Measurements from ENCODE around the gene DYRK3. TPM values are rescaled to one million over a fixed set of nuclear protein-coding genes. Genes with fewer than 3 reads are reported as not detected.

Gene DYRK3
- total and polyA plus RNA-seq, 2 experiments from 2014 or later, result 18.2 to 31.5 TPM

DNA sequence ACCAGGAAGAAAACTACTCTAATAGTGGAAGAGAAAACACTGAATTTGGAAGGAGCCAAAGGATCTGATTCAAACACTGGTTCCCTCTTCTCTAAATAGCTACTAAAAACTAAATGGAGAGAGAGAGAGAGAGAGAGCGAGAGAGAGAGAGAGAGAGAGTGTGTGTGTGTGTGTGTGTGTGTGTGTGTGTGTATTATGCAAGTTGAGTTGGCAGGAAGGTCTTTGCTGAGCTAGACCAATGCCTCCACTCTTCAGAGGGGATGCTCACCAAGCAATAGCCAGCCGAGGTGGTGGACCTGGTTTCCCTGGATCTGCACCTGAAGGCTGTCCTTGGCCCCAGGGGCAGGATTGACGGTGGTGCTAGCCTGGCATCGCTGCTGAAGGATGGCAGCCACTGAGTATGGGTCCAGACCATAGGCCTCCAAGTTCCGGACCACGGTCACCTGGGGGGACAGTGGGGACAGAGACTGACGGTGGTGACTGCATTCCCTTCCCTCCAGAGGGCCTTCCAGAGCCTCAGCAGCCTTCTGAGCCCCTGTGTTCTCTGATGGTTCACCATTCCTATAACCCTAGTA lies 41.9 kb upstream of the DYRK3 start:
- Histone ChIP-seq H3F3A (ENCODE audit: insufficient read depth) (peaks cover 34% of the 10 kb centered on the region), H3K27me3 (replicated peaks; ENCODE audit: insufficient read depth) (no peaks in the 10 kb centered on the region), H3K4me1 (ENCODE audit: insufficient read depth) (peaks cover 29% of the 10 kb centered on the region), H3K9ac (no peak overlapping the region), H4K20me1 (ENCODE audit: insufficient read depth) (no peaks in the 10 kb centered on the region), H3K4me3 (no peak overlapping the region), H3K27ac (no peak overlapping the region), H3K79me2 (ENCODE audit: insufficient read depth) (no peaks in the 10 kb centered on the region), H2AFZ (no peak overlapping the region), H3K4me2 (ENCODE audit: unreplicated experiment) (no peak overlapping the region), H3K36me3 (ENCODE audit: low read depth) (peaks cover 33% of the 10 kb centered on the region), H3K9me3 (ENCODE audit: low read depth) (no peaks in the 10 kb centered on the region), H3K9me2 (ENCODE audit: insufficient read depth) (no peaks in the 10 kb centered on the region)
- in situ Hi-C loops (cut with MboI), result no loop called here
- 82 to 90% methylated on average over 7 of the region's 7 CpGs for WGBS, 2 experiments (ENCODE audit: low coverage in 1 of 2, low lambda C conversion rate in 2 of 2, missing lambda C conversion rate in 2 of 2)
- TF ChIP-seq EZH2 (IDR thresholded peaks at IDR 0.05; ENCODE audit: insufficient read depth, poor library complexity, severe bottlenecking), result no peak
- TF ChIP-seq EZH2phosphoT487 (IDR thresholded peaks at IDR 0.05; ENCODE audit: insufficient read depth, low read depth), result no peak
- DNase-seq, result no peak

DNA sequence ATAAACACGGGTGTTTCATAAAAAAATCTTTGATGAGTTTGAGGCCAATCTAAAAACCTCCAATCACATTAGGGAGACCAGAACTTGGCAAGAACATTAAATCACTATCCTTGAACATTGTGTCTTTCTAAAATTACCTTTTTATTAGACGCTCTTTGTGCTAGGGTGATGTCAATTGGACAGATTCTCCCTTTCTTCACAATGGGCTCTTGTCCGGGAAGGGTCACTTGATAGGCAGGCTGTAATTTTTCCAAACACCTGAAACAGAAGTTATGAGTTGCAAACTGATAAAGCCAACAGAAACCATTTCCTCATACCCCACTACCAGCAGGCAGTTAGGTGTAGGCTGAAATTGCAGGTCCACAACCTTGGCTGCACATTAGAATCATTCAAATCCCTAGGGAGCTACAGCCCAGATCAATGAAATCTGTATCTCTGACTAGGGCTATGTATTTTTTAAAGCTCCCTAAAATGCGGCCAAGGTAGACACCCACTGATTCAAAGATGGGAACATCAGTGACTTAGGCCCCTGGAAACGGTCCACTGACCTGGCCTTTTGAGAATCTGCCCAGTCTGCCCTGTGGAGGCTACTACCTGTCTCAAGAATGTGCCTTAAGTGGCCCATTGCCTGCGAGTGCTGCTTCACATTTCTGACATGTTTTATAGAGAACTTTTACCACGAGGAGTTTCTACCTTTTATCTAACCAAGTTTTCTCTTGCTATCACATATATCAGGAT lies 39.6 kb upstream of the DYRK3 start:
- in situ Hi-C loops (cut with MboI), result no loop called here
- Histone ChIP-seq H3K4me3 (no peak overlapping the region), H3K4me2 (ENCODE audit: unreplicated experiment) (no peak overlapping the region), H3K9me2 (ENCODE audit: insufficient read depth) (no peaks in the 10 kb centered on the region), H3K36me3 (ENCODE audit: low read depth) (peaks cover 39% of the 10 kb centered on the region), H3K27ac (no peak overlapping the region), H3K4me1 (ENCODE audit: insufficient read depth) (peaks cover 7% of the 10 kb centered on the region), H2AFZ (no peak overlapping the region), H4K20me1 (ENCODE audit: insufficient read depth) (no peaks in the 10 kb centered on the region), H3F3A (ENCODE audit: insufficient read depth) (peaks cover 14% of the 10 kb centered on the region), H3K9ac (no peak overlapping the region), H3K79me2 (ENCODE audit: insufficient read depth) (no peaks in the 10 kb centered on the region), H3K27me3 (replicated peaks; ENCODE audit: insufficient read depth) (no peaks in the 10 kb centered on the region), H3K9me3 (ENCODE audit: low read depth) (no peaks in the 10 kb centered on the region)
- WGBS, 2 experiments (ENCODE audit: low coverage in 1 of 2, low lambda C conversion rate in 2 of 2, missing lambda C conversion rate in 2 of 2), result 75 to 77% methylated on average over 7 of the region's 7 CpGs
- TF ChIP-seq EZH2phosphoT487 (IDR thresholded peaks at IDR 0.05; ENCODE audit: insufficient read depth, low read depth) (no peak), EZH2 (IDR thresholded peaks at IDR 0.05; ENCODE audit: insufficient read depth, poor library complexity, severe bottlenecking) (no peak)
- DNase-seq, result no peak

DNA sequence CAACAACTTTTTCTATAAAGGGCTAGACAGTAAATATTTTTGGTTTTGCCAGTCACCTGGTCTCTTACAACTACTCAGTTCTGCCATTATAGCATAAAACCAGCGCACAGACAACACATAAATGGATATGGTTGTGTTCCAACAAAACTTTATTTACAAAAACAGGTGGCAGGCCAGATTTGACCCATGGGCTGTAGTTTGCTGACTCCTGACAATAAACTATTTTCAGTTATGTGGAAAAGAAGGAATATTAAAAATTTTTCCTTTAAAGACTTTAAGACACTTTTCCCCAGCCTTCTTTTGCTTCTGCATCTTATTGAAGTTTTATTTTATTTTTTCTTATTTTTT lies 39.0 kb upstream of the DYRK3 start:
- Histone ChIP-seq H3K4me3 (no peak overlapping the region), H4K20me1 (ENCODE audit: insufficient read depth) (no peaks in the 10 kb centered on the region), H3K9me3 (ENCODE audit: low read depth) (no peaks in the 10 kb centered on the region), H3F3A (ENCODE audit: insufficient read depth) (peaks cover 8% of the 10 kb centered on the region), H3K4me1 (ENCODE audit: insufficient read depth) (peaks cover 2% of the 10 kb centered on the region; the same call in 1 of the 2 replicates), H3K9ac (no peak overlapping the region), H2AFZ (no peak overlapping the region), H3K27me3 (replicated peaks; ENCODE audit: insufficient read depth) (no peaks in the 10 kb centered on the region), H3K27ac (no peak overlapping the region), H3K4me2 (ENCODE audit: unreplicated experiment) (no peak overlapping the region), H3K79me2 (ENCODE audit: insufficient read depth) (no peaks in the 10 kb centered on the region), H3K36me3 (ENCODE audit: low read depth) (peaks cover 39% of the 10 kb centered on the region), H3K9me2 (ENCODE audit: insufficient read depth) (no peaks in the 10 kb centered on the region)
- no peak for TF ChIP-seq EZH2 (IDR thresholded peaks at IDR 0.05; ENCODE audit: insufficient read depth, poor library complexity, severe bottlenecking)
- no peak for TF ChIP-seq EZH2phosphoT487 (IDR thresholded peaks at IDR 0.05; ENCODE audit: insufficient read depth, low read depth)
- 96 to 100% methylated on average over 1 of the region's 1 CpG for WGBS, 2 experiments (ENCODE audit: low coverage in 1 of 2, low lambda C conversion rate in 2 of 2, missing lambda C conversion rate in 2 of 2)
- in situ Hi-C loops (cut with MboI), result no loop called here
- no peak for DNase-seq

DNA sequence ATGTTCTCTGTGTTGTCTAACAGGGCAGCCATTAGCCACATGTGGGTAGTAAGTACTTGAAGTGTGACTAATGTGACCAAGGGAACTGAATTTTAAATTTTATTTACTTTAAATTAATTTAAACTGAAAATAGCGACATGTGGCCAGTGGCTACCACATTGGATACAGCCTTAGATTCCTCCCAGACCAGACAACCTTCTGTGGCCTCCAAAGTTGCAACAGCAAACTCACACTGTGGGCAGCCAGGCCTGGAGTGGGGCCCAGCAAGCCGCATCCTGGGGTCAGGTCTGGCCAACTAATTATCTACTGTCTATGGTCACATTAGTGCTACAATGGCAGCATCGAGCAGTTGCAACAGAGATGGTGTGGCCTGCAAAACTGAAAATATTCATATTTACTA lies 34.8 kb upstream of the DYRK3 start:
- DNase-seq, result no peak
- no peak for TF ChIP-seq EZH2phosphoT487 (IDR thresholded peaks at IDR 0.05; ENCODE audit: insufficient read depth, low read depth)
- TF ChIP-seq EZH2 (IDR thresholded peaks at IDR 0.05; ENCODE audit: insufficient read depth, poor library complexity, severe bottlenecking), result no peak
- peaks cover 44% of the 10 kb centered on the region for H3K36me3 ChIP-seq (ENCODE audit: low read depth)

More for the DNA sequence above, 34.8 kb upstream of the DYRK3 start:
- Histone ChIP-seq H3K27me3 (replicated peaks; ENCODE audit: insufficient read depth) (no peaks in the 10 kb centered on the region), H3K27ac (no peak overlapping the region), H3K9ac (no peak overlapping the region), H3F3A (ENCODE audit: insufficient read depth) (no peaks in the 10 kb centered on the region), H3K4me1 (ENCODE audit: insufficient read depth) (no peaks in the 10 kb centered on the region), H3K4me2 (ENCODE audit: unreplicated experiment) (no peak overlapping the region), H3K4me3 (no peak overlapping the region), H4K20me1 (ENCODE audit: insufficient read depth) (no peaks in the 10 kb centered on the region), H3K79me2 (ENCODE audit: insufficient read depth) (no peaks in the 10 kb centered on the region), H2AFZ (no peak overlapping the region), H3K9me3 (ENCODE audit: low read depth) (no peaks in the 10 kb centered on the region), H3K9me2 (ENCODE audit: insufficient read depth) (no peaks in the 10 kb centered on the region)
- in situ Hi-C loops (cut with MboI), result no loop called here
- WGBS, 2 experiments (ENCODE audit: low coverage in 1 of 2, low lambda C conversion rate in 2 of 2, missing lambda C conversion rate in 2 of 2), result 82 to 88% methylated on average over 3 of the region's 3 CpGs
